ENCODE measurements around the gene TEN1.

DNA sequence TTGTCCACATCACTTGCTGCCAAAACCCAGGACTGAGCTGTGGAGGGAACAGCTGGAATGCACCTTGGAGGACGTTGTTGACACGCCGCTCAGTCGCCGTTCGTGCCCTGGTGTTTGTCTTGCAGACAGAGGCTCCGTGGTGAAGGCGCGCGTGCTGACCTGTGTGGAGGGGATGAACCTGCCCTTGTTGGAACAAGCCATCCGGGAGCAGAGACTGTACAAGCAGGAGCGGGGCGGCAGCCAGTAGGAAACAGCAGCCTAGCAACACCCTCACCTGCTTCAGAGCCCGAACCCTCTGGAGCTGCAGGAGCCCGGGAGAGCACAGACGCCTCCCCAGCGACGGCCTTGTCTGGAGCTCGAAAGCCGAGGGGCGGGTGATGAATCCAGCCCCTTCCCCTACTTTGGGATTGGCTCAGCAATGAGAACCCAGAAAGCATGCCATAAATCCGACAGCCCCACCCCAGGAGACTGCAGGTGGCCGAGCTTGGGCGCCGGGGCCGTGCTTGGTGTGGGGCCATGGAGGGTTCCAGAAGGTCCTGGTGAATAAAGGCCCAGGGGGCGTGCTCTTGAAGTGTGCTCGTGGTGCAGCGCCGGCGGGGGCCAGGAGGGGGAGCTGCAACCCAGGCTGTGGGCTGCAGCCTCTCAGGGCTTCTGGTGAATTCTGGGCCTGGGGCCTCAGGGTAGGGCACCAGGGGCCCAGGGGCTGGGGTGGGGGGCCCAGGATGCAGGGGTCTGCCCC is 21.1 kb downstream of the TEN1 start:
- TF ChIP-seq, protein P1, sequence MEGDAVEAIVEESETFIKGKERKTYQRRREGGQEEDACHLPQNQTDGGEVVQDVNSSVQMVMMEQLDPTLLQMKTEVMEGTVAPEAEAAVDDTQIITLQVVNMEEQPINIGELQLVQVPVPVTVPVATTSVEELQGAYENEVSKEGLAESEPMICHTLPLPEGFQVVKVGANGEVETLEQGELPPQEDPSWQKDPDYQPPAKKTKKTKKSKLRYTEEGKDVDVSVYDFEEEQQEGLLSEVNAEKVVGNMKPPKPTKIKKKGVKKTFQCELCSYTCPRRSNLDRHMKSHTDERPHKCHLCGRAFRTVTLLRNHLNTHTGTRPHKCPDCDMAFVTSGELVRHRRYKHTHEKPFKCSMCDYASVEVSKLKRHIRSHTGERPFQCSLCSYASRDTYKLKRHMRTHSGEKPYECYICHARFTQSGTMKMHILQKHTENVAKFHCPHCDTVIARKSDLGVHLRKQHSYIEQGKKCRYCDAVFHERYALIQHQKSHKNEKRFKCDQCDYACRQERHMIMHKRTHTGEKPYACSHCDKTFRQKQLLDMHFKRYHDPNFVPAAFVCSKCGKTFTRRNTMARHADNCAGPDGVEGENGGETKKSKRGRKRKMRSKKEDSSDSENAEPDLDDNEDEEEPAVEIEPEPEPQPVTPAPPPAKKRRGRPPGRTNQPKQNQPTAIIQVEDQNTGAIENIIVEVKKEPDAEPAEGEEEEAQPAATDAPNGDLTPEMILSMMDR (IDR thresholded peaks at IDR 0.05; ENCODE audit: insufficient read depth, low read length) = peak; percentile 53
- TF ChIP-seq, protein P2, sequence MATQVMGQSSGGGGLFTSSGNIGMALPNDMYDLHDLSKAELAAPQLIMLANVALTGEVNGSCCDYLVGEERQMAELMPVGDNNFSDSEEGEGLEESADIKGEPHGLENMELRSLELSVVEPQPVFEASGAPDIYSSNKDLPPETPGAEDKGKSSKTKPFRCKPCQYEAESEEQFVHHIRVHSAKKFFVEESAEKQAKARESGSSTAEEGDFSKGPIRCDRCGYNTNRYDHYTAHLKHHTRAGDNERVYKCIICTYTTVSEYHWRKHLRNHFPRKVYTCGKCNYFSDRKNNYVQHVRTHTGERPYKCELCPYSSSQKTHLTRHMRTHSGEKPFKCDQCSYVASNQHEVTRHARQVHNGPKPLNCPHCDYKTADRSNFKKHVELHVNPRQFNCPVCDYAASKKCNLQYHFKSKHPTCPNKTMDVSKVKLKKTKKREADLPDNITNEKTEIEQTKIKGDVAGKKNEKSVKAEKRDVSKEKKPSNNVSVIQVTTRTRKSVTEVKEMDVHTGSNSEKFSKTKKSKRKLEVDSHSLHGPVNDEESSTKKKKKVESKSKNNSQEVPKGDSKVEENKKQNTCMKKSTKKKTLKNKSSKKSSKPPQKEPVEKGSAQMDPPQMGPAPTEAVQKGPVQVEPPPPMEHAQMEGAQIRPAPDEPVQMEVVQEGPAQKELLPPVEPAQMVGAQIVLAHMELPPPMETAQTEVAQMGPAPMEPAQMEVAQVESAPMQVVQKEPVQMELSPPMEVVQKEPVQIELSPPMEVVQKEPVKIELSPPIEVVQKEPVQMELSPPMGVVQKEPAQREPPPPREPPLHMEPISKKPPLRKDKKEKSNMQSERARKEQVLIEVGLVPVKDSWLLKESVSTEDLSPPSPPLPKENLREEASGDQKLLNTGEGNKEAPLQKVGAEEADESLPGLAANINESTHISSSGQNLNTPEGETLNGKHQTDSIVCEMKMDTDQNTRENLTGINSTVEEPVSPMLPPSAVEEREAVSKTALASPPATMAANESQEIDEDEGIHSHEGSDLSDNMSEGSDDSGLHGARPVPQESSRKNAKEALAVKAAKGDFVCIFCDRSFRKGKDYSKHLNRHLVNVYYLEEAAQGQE (IDR thresholded peaks at IDR 0.05; ENCODE audit: insufficient replicate concordance, low read depth) = no peak
